HL-60 (cell line): ENCODE data around the gene SBK3.

Experiments used
- DNase-seq, 2 experiments: peaks; one replicate each; pipeline ENCODE4 v3.0.0-alpha.2; 2010 to 2020; ENCODE audit warnings: low read depth in 1 of 2, low spot score in 1 of 2
- H3K27ac ChIP-seq: fragments of 250-450 bp; sonication (Bioruptor Pico); replicated peaks from 2 replicates; pipeline ENCODE4 v1.5.1; 2020; ENCODE audit warnings: mild to moderate bottlenecking, moderate library complexity
- H3K27me3 ChIP-seq: fragments of 250-450 bp; sonication (Bioruptor Pico); 2 replicates; pipeline ENCODE4 v1.5.1; 2021; ENCODE audit warnings: mild to moderate bottlenecking, moderate library complexity; ENCODE audit not compliant: insufficient read depth, poor library complexity, severe bottlenecking
- H3K4me3 ChIP-seq: replicated peaks from 2 replicates; pipeline ENCODE4 v1.5.1; 2011; ENCODE audit warnings: mild to moderate bottlenecking, control low read depth, low read length; ENCODE audit not compliant: insufficient read depth
- CTCF ChIP-seq: IDR thresholded peaks from one replicate; pipeline ENCODE4 v1.5.1; 2011; ENCODE audit warnings: low read length, control low read depth, inconsistent platforms; ENCODE audit not compliant: insufficient read depth
- GABPA ChIP-seq: IDR thresholded peaks from 2 replicates; pipeline ENCODE4 v1.6.1; 2012; ENCODE audit warnings: low read depth
- POLR2AphosphoS5 ChIP-seq: IDR thresholded peaks from 2 replicates; pipeline ENCODE4 v1.6.1; 2012; ENCODE audit warnings: low read depth
- REST ChIP-seq: IDR thresholded peaks from 2 replicates; pipeline ENCODE4 v1.6.1; 2012; ENCODE audit warnings: low read depth; ENCODE audit not compliant: insufficient replicate concordance
- SPI1 ChIP-seq: IDR thresholded peaks from 2 replicates; pipeline ENCODE4 v1.6.1; 2012; ENCODE audit warnings: low read depth, mild to moderate bottlenecking, borderline replicate concordance

The SBK3 gene

GRCh38 chr19:55493052-55493644 lies 52.2 kb downstream of the SBK3 start:
- no peak for DNase-seq
- Histone ChIP-seq H3K27me3 (peaks cover 23% of the 10 kb centered on the region), H3K27ac (no peak overlapping the region), H3K4me3 (no peak overlapping the region)
- TF ChIP-seq REST (no peak), SPI1 (no peak), CTCF (no peak), POLR2AphosphoS5 (no peak), GABPA (no peak)

- H3K4me3 ChIP-seq, result no peak overlapping the region
- DNase-seq, result no peak
- H3K27ac ChIP-seq, result no peak overlapping the region
- peaks cover 23% of the 10 kb centered on the region for H3K27me3 ChIP-seq
- TF ChIP-seq SPI1 (no peak), CTCF (no peak), POLR2AphosphoS5 (no peak), GABPA (no peak), REST (no peak)
Observed at GRCh38 chr19:55492362-55492944, 52.9 kb downstream of the SBK3 start.

- no peak overlapping the region for H3K27ac ChIP-seq
- TF ChIP-seq REST (no peak), SPI1 (no peak), GABPA (no peak), CTCF (no peak), POLR2AphosphoS5 (no peak)
- H3K27me3 ChIP-seq, result peaks cover 23% of the 10 kb centered on the region
- no peak overlapping the region for H3K4me3 ChIP-seq
- DNase-seq, result no peak
Observed at GRCh38 chr19:55491546-55492360, 53.6 kb downstream of the SBK3 start.
